Measurements from ENCODE around the gene ADAMTS6. TPM values are rescaled to one million over a fixed set of nuclear protein-coding genes. Genes with fewer than 3 reads are reported as not detected.
"Not testable (repeated sequence)": the region's sequence is repeated elsewhere in the genome, so short reads cannot be mapped to it uniquely, and the experiment has no call there.

ADAMTS6 gene, protein sequence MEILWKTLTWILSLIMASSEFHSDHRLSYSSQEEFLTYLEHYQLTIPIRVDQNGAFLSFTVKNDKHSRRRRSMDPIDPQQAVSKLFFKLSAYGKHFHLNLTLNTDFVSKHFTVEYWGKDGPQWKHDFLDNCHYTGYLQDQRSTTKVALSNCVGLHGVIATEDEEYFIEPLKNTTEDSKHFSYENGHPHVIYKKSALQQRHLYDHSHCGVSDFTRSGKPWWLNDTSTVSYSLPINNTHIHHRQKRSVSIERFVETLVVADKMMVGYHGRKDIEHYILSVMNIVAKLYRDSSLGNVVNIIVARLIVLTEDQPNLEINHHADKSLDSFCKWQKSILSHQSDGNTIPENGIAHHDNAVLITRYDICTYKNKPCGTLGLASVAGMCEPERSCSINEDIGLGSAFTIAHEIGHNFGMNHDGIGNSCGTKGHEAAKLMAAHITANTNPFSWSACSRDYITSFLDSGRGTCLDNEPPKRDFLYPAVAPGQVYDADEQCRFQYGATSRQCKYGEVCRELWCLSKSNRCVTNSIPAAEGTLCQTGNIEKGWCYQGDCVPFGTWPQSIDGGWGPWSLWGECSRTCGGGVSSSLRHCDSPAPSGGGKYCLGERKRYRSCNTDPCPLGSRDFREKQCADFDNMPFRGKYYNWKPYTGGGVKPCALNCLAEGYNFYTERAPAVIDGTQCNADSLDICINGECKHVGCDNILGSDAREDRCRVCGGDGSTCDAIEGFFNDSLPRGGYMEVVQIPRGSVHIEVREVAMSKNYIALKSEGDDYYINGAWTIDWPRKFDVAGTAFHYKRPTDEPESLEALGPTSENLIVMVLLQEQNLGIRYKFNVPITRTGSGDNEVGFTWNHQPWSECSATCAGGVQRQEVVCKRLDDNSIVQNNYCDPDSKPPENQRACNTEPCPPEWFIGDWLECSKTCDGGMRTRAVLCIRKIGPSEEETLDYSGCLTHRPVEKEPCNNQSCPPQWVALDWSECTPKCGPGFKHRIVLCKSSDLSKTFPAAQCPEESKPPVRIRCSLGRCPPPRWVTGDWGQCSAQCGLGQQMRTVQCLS (N-terminal part only)
- total RNA-seq: 1 to 10 TPM; 1.8 to 3.4 TPM

DNA sequence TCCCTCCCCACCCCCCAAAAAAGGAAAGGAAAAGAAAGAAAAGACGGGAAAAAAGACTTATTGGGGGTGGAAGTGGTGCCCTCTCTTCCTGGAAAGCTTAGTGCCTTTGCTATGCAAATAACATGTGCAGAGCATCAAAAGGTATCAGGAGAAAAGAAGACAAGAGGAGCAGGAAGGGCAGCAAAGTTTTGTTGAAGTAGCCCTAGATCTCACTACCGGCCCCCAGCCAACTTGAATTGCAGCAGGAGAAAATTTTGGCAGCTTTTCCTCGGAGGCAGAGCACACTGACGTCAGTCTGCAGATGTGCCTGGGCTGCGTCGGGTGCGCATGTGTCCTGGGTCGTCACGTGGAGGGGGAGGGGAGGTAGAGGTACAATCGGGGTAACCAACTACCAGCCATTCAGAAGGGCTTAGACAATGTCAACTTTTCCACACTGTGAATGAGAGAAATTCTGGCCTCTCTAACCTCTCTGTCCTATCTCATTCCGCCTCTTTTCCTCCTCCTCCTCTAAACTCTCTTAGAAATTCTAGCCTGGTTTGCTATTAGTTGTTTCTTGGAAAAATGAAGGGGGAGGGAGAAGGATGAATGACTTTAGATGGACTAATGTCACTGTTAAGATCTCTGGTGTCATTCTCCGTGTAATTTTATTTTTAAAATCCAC, at the start of gene ADAMTS6:
Gene ADAMTS6 (minus strand): TSS at position 286 of the 661 bp plus-strand sequence. CDS start 8,247 bp downstream, outside the sequence.
- POLR2A ChIA-PET: interaction anchor here (0.6 to 2.1 kb wide), 5 partner anchors 81 to 740 kb away, joined by 3 to 7 read pairs (median 5); partner anchors contain the start of genes CENPK and PPWD1
- DNase-seq: peak; percentile 86
- peak within 1 kb of the TSS; percentile 85 for H3K27ac Mint-ChIP-seq
- CTCF ChIA-PET: interaction anchor here (1.1 to 6.6 kb wide), 12 partner anchors 107 to 870 kb away, joined by 3 to 79 read pairs (median 7); no protein-coding TSS in a partner anchor
- peaks cover 22% of the 10 kb centered on the region for H3K4me1 Mint-ChIP-seq (ENCODE audit: low read depth)
- no peaks in the 10 kb centered on the region for H3K36me3 Mint-ChIP-seq (ENCODE audit: low read depth)
- H3K4me3 Mint-ChIP-seq: no peak within 1 kb of the TSS
- peak; percentile 92 for ATAC-seq
- H3K9me3 Mint-ChIP-seq (ENCODE audit: insufficient read depth): no peaks in the 10 kb centered on the region
- H3K27me3 Mint-ChIP-seq (ENCODE audit: low read depth): no peaks in the 10 kb centered on the region

DNA sequence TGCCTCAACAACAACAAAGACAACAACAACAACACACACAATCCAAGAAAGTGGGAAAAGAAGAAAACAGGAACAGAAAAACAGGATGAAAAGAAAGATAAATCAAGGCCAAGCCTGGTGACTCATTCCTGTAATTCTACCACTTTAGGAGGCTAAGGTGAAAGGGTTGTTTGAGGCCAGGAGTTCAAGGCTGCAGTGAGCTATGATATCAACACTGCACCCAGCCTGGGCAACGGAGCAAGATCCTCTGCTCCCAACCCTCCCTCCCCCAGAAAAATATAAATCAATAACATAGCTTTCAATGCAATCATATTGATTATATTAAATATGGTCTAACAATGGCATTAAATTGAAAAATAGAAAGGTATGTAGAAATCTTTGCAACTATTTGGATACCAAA, 49.2 kb upstream of the ADAMTS6 start:
- POLR2A ChIA-PET: no interaction called here
- CTCF ChIA-PET: no interaction called here
- Mint-ChIP-seq H3K9me3 (ENCODE audit: insufficient read depth) (no peaks in the 10 kb centered on the region), H3K27me3 (ENCODE audit: low read depth) (no peaks in the 10 kb centered on the region), H3K4me3 (no peak overlapping the region), H3K36me3 (ENCODE audit: low read depth) (peaks cover 44% of the 10 kb centered on the region), H3K4me1 (ENCODE audit: low read depth) (no peaks in the 10 kb centered on the region), H3K27ac (no peak overlapping the region)
- no peak for DNase-seq
- ATAC-seq: no peak

DNA sequence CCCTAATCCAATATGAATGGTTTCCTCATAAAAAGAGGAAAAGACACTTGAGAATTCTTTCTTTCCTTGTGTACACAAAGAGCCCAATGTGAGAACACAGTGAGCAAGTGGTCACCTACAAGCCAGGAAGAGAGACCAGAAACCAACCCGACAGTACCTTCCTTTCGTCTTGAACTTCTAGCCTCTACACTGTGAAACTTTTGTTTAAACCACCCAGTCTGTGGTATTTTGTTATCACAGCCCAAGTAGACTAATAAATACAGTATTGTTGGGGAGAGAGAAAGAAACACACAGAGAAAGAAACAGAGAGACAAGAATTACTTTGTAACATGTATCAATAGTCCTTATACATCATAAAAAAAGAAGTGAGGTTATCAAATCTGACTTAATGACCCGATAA, 44.0 kb upstream of the ADAMTS6 start:
- Mint-ChIP-seq H3K27me3 (ENCODE audit: low read depth) (no peaks in the 10 kb centered on the region), H3K4me3 (no peak overlapping the region), H3K36me3 (ENCODE audit: low read depth) (peaks cover 48% of the 10 kb centered on the region), H3K4me1 (ENCODE audit: low read depth) (no peaks in the 10 kb centered on the region), H3K9me3 (ENCODE audit: insufficient read depth) (no peaks in the 10 kb centered on the region), H3K27ac (no peak overlapping the region)
- ATAC-seq: no peak
- ChIA-PET CTCF (no interaction called here), POLR2A (no interaction called here)
- no peak for DNase-seq

DNA sequence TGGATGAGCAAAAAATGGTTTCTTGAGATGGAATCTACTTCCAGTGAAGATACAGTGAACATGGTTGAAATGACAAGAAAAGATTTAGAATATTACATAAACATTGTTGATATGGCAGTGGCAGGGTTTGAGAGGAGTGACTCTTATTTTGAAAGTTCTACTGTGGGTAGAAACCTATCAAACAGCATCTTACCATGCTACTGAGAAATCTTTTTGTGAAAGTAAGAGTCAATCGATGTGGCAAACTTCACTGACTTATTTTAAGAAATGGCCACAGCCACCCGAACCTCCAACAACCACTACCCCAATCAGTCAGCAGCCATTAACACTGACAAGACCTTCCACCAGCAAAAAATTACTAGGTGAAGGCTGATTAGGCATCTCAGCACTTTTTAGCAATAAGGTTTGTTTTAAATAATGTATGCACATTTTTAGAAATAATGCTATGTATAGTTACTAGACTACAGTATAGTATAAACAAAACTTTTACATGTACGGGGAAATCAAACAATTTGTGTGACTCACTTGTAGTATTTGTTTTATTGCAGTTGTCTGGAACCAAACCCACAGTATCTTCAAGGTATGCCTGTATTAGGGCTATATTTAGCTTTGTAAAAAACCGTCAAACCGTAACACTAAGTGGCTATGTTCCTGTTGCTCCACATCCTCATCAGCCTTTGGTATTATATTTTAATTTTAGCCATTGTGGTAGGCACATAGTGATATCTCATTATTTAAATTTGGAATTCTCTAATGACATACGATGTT, 30.6 kb upstream of the ADAMTS6 start:
- Mint-ChIP-seq H3K4me1 (ENCODE audit: low read depth) (no peaks in the 10 kb centered on the region), H3K27ac (no peak overlapping the region), H3K36me3 (ENCODE audit: low read depth) (peaks cover 10% of the 10 kb centered on the region), H3K4me3 (no peak overlapping the region), H3K9me3 (ENCODE audit: insufficient read depth) (no peaks in the 10 kb centered on the region), H3K27me3 (ENCODE audit: low read depth) (no peaks in the 10 kb centered on the region)
- no peak for DNase-seq
- POLR2A ChIA-PET: no interaction called here
- CTCF ChIA-PET: no interaction called here
- ATAC-seq: no peak

DNA sequence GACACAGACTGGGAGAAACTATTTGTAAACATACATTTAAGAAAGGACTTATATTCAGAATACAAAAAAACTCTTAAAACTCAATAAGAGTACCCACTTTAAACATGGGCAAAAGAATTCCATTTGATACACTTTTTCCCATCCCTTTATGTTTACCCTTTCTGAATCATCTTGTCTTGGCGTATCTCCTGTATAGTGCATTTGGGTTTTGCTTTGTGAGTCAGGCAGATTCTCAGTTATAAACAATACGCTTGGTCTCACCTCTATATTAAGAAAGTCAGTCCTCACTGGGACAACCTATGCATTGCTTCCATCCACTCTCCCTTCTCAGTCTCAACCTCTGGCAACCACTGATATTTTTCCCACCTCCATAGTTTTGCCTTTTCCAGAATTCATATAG, 27.3 kb upstream of the ADAMTS6 start:
- H3K36me3 Mint-ChIP-seq (ENCODE audit: low read depth): peaks cover 8% of the 10 kb centered on the region
- H3K27ac Mint-ChIP-seq: no peak overlapping the region
- POLR2A ChIA-PET: interaction anchor here (1.1 kb wide), 1 partner anchor 54 kb away, joined by 3 read pairs; the partner anchor contains the start of genes CENPK and PPWD1
- H3K9me3 Mint-ChIP-seq (ENCODE audit: insufficient read depth): no peaks in the 10 kb centered on the region
- DNase-seq (no peak), ATAC-seq (no peak)
- no peaks in the 10 kb centered on the region for H3K27me3 Mint-ChIP-seq (ENCODE audit: low read depth)
- CTCF ChIA-PET: no interaction called here
- H3K4me3 Mint-ChIP-seq: no peak overlapping the region
- H3K4me1 Mint-ChIP-seq (ENCODE audit: low read depth): no peaks in the 10 kb centered on the region

DNA sequence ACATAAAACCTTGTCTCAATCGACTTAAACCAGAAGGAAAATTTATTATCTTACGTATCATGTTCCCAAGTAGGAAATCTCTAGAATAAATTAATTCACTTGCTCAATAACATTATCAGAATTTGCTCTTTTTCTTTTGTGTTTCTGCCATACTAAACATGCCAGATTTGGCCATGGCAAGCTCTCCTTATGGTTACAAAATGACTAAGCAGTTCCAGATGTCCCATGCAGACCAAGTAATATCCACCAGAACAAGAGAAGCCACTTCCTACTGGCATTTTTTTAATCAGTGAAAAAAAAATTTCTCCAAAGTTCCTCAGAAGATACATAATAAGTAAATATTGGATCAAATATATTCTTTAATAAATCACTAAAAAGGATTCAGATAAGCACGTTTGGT, 25.2 kb upstream of the ADAMTS6 start:
- Mint-ChIP-seq H3K36me3 (ENCODE audit: low read depth) (peaks cover 11% of the 10 kb centered on the region), H3K27ac (no peak overlapping the region), H3K27me3 (ENCODE audit: low read depth) (no peaks in the 10 kb centered on the region), H3K9me3 (ENCODE audit: insufficient read depth) (no peaks in the 10 kb centered on the region), H3K4me3 (no peak overlapping the region), H3K4me1 (ENCODE audit: low read depth) (no peaks in the 10 kb centered on the region)
- DNase-seq (no peak), ATAC-seq (no peak)
- ChIA-PET CTCF (no interaction called here), POLR2A (no interaction called here)

DNA sequence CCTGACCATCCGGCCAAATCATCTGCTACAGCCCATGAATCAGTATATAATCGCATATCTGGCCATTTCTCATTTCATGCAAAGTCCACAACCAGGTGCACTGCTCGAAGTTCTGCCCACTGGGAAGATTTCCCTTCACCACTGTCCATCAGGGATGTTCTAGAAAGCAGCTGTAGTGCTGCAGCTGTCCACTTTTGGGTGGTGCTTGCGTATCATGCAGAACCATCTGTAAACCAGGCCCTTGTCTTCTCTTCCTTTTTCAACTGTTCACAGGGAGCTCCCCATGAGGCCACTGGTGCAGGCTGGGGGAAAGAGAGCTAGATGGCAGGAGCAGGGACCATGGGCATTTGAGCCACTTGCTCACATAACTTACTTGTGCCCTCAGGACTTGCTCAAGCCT, 7.4 kb upstream of the ADAMTS6 start:
- ChIA-PET POLR2A (no interaction called here), CTCF (no interaction called here)
- H3K4me1 Mint-ChIP-seq (ENCODE audit: low read depth): peaks cover 5% of the 10 kb centered on the region
- H3K27me3 Mint-ChIP-seq (ENCODE audit: low read depth): no peaks in the 10 kb centered on the region
- peaks cover 6% of the 10 kb centered on the region for H3K36me3 Mint-ChIP-seq (ENCODE audit: low read depth)
- DNase-seq: no peak
- H3K9me3 Mint-ChIP-seq (ENCODE audit: insufficient read depth): no peaks in the 10 kb centered on the region
- no peak for ATAC-seq
- H3K4me3 Mint-ChIP-seq: no peak overlapping the region
- no peak overlapping the region for H3K27ac Mint-ChIP-seq

DNA sequence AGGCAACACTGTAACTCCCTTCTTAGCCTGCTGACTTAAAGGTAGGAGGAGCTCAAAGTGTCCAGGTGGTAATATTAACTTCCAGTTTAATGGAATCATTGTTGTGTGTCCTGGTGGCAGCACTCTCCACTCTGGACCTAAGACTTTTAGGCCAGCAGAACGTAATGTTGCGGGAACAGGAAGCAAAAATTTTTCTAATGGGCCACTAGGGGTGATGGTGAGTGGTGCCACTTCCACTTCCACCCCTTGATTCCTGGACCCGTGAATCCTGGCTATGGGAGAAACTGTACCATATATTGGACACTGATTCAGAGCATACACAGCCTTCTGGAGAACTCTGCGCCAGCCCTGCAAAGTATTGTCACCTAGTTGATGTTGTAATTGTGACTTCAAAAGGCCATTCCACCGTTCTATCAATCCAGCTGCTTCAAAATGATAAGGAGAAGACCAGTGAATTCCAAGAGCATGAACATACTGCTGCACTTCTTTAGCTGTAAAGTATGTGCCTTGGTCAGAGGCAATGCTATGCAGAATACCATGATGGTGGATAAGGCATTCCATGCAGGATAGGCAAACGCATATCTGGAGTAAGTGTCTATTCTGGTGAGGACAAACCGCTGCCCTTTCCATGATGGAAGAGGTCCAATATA, 6.4 kb upstream of the ADAMTS6 start:
- H3K4me3 Mint-ChIP-seq; H3K36me3 Mint-ChIP-seq (ENCODE audit: low read depth); H3K27ac Mint-ChIP-seq; H3K4me1 Mint-ChIP-seq (ENCODE audit: low read depth); ATAC-seq; POLR2A ChIA-PET; DNase-seq; H3K9me3 Mint-ChIP-seq (ENCODE audit: insufficient read depth); H3K27me3 Mint-ChIP-seq (ENCODE audit: low read depth): not testable (repeated sequence)
- CTCF ChIA-PET: interaction anchor here (0.6 to 0.9 kb wide), 2 partner anchors 239 to 299 kb away, joined by 3 read pairs; no protein-coding TSS in a partner anchor

DNA sequence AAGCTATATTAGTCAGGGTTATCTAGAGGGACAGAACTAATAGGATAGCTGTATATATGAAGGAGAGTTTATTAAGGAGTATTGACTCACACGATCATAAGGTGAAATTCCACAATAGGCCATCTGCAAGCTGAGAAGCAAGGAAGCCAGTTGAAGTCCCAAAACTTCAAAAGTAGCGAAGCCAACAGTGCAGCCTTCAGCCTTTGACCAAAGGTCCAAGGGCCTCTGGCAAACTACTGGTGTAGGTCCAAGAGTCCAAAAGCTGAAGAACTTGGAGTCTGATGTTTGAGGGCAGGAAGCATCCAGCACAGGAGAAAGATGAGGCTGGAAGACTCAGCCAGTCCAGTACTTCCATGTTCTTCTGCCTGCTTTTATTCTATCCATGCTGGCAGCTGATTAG, 5.1 kb upstream of the ADAMTS6 start:
- DNase-seq; H3K36me3 Mint-ChIP-seq (ENCODE audit: low read depth); POLR2A ChIA-PET; H3K27ac Mint-ChIP-seq; H3K4me3 Mint-ChIP-seq; ATAC-seq; H3K27me3 Mint-ChIP-seq (ENCODE audit: low read depth); H3K9me3 Mint-ChIP-seq (ENCODE audit: insufficient read depth): not testable (repeated sequence)
- CTCF ChIA-PET: interaction anchor here (0.6 to 0.8 kb wide), 3 partner anchors 272 to 813 kb away, joined by 3 to 6 read pairs (median 3); no protein-coding TSS in a partner anchor
- H3K4me1 Mint-ChIP-seq (ENCODE audit: low read depth): peaks cover 18% of the 10 kb centered on the region

DNA sequence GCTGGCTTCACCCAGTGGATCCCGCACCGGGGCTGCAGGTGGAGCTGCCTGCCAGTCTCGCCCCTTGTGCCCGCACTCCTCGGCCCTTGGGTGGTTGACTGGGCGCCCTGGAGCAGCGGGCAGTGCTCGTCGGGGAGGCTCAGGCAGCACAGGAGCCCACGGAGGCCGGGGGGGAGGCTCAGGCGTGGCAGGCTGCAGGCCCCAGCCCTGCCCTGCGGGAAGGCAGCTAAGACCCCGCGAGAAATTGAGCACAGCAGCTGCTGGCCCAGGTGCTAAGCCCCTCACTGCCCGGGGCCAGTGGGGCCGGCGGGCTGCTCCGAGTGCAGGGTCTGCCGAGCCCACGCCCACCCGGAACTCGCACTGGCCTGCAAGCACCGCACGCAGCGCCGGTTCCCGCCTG, 3.7 kb upstream of the ADAMTS6 start:
- Mint-ChIP-seq H3K27me3 (ENCODE audit: low read depth) (no peaks in the 10 kb centered on the region), H3K27ac (no peak overlapping the region), H3K9me3 (ENCODE audit: insufficient read depth) (no peaks in the 10 kb centered on the region), H3K4me3 (no peak overlapping the region), H3K4me1 (ENCODE audit: low read depth) (peaks cover 22% of the 10 kb centered on the region), H3K36me3 (ENCODE audit: low read depth) (peaks cover 3% of the 10 kb centered on the region)
- CTCF ChIA-PET: interaction anchor here (6.6 kb wide), 1 partner anchor 673 kb away, joined by 79 read pairs; no protein-coding TSS in a partner anchor
- ATAC-seq (no peak), DNase-seq (no peak)
- POLR2A ChIA-PET: no interaction called here
